GM21619 (cell line): ENCODE measurements around the gene SYT1.
"Not testable (repeated sequence)": the region's sequence is repeated elsewhere in the genome, so short reads cannot be mapped to it uniquely, and the experiment has no call there.

Experiments used
- ATAC-seq: cut with Tn5 transposase; IDR thresholded peaks from one replicate; pipeline ENCODE4 v1.9.1; 2021; ENCODE audit not compliant: unreplicated experiment

Gene SYT1

GRCh38 chr12:78966926-78967325, 102.4 kb downstream of the SYT1 start:
- ATAC-seq = no peak

DNA sequence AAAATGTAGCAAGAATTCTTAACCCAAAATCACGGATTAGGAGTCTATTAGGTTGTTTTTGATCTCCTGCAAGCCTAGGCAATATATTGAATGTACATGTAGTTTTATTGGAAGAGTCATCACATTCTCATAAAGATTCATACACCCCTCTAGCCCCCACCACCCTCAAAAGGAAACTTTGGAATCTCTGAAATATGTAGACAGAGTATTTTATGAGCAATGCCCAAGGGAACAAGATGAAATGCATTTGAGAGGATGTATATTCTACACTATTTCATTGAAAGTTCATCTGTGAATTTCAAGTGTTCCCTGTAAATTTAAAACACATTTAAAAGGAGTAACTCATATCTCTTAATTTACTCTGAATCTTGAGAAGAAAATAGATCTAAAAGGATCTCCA, 103.7 kb downstream of the SYT1 start:
- no peak for ATAC-seq

DNA sequence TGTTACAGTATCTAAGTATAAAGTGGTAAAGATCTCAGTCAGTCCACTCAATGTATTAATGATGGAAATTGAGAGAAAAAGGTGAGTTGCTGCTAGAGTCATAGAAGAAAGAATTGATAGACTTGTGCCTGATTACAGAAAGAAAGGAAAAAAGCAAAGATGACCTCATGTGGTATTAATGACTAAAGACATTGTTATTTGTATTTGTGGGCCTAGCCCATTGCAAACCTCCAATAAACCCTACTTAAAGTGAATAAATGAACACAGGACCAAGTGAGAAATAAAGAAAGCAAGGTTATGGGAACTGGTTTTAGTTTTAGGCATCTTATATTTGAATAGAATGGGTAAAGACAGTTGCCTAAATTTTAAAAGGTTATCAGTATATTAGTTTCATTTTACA, 105.5 kb downstream of the SYT1 start:
- no peak for ATAC-seq

- no peak for ATAC-seq
Observed at GRCh38 chr12:78977304-78977867, 112.8 kb downstream of the SYT1 start.

- no peak for ATAC-seq
Observed at GRCh38 chr12:78994168-78994791, 129.7 kb downstream of the SYT1 start.

- no peak for ATAC-seq
Observed at GRCh38 chr12:79000501-79000900, 135.9 kb downstream of the SYT1 start.

DNA sequence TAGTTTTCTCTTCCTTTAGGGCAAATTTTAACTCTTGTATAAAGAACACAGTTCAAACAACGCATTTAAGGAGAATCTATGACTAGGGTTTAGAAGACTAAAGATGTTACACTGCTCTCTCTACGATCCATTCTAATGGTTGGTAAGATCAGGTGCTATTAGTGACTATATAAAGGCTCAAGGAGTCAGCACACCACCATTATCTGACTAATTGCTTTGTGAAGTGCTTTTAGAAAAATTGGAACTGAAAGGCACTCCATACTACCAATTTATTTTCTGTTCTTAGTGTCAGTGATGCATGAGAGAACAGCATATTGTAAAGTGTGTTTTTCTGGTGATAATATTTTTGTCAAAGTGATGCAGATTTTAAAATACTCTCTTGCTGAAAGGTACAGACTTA, 136.8 kb downstream of the SYT1 start:
- ATAC-seq = no peak

DNA sequence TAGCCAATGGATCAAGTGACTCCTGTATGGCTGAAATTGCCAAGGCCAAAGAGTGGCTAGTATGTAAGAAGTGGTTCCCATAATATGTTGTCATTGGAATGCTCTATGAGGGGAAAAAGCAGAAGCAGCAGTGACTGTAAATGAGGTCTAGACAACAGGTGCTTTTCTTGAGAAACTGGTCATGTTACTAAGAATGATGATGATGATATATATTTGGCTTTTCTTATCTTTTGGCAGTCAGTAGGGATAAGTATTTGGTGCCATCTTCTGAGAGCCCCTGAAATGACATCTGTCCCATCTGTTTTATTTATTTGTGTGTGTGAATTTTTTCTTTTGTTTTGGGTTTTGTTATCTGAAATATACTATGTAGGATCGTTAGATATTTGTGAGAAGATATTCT, 141.7 kb downstream of the SYT1 start:
- no peak for ATAC-seq

- ATAC-seq = no peak
Observed at GRCh38 chr12:79008591-79008990, 144.0 kb downstream of the SYT1 start.

- ATAC-seq = no peak
Observed at GRCh38 chr12:79012636-79013035, 148.1 kb downstream of the SYT1 start.

DNA sequence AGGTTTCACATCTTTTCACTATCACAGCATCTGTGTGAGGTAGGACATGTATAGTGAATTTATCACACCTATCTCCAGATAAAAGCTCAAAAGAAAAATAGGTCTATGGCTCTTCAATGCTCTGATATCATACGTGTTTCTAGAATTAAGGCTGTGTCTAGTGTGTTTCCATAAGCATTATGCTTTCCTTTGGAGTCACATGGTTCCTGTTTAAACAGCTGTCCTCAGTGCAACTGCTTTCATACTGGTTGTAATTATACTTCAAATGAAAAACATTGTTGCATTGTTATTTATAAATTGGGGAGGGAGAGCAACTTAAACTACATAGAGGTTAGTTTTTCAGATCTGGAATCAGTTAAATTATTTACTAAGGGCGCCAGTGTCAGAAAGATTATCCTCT, 151.6 kb downstream of the SYT1 start:
- no peak for ATAC-seq

DNA sequence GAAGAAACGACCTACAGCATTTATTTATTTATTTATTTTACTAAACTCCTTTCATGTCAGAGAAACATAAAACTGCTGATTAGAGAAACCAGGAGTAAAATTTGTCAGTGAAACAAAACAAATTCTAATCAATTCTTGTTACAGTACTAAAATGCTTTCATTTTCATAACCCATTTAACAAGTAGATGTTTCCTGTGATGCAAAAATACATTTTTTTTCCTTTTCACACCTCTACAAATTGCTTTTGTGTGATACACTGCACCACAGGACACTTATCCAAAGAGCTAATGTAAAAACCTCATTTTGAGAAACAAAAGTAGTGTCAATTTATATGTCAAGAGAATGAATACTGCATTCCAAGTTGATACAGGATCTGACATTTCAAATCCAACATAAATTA, 155.1 kb downstream of the SYT1 start:
- peak; percentile 78 for ATAC-seq

DNA sequence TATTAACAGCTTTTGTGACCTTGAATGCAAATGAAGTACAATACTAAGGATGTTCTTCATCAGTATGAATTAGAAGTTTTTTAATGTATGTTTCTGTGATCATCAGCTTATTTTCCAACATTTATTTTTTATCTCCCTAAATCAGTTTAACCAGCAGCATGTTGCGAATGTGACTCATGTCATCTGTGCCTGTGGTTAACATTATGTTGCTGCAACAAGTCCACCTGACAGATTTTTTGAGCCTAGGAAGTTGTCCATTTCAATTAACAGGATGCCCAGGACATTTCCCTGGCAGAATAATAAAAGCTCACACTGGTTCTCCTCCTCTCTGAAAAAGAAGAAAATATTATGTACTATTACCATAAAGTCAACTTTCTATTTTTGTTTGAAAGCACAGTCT, 155.5 kb downstream of the SYT1 start:
- peak; percentile 29 for ATAC-seq

DNA sequence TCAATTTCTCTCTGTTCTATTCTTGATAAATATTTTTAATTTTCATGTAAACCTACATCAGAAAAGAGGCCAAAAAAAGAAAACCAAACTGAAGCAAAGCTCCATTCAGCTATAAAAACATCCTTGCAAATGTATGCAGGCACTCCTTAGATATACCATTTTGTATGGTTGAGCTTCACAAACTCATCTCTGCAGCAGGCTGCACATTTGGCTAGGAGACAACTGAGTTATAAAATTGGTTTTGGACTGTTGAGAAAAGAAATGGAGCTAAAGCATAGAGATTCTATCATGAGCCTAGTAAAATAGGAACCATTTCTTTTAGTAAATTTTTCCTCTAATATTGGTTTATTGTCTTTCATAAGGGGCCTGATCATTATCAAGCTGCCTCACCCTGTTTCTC, 156.4 kb downstream of the SYT1 start:
- ATAC-seq = no peak

- no peak for ATAC-seq
Observed at GRCh38 chr12:79023261-79023660, 158.7 kb downstream of the SYT1 start.

DNA sequence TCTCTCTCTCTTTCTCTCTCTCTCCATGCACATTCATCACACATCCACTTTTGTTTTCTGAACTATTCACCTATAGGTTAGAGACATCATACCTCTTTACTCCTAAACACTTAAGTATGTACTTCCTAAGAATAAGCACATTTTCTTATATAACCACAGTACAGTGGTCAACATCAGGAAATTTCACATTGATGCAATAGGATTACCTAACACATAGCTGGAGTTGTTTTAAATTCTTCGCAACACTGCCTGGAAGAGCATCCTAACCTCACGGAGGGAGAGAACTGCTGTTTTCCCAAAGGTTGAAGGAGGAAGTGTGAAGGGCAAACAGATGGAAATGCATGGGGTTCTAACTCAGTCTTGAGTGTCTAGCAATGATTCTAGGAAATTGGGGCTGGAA, 159.2 kb downstream of the SYT1 start:
- no peak for ATAC-seq

- ATAC-seq = no peak
Observed at GRCh38 chr12:79033788-79034187, 169.2 kb downstream of the SYT1 start.

DNA sequence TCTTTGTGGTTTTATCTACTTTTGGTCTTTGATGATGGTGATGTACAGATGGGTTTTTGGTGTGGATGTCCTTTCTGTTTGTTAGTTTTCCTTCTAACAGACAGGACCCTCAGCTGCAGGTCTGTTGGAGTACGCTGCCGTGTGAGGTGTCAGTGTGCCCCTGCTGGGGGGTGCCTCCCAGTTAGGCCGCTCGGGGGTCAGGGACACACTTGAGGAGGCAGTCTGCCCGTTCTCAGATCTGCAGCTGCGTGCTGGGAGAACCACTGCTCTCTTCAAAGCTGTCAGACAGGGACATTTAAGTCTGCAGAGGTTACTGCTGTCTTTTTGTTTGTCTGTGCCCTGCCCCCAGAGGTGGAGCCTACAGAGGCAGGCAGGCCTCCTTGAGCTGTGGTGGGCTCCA, 180.2 kb downstream of the SYT1 start:
- ATAC-seq = not testable (repeated sequence)

- ATAC-seq = not testable (repeated sequence)
Observed at GRCh38 chr12:79045149-79045703, 180.7 kb downstream of the SYT1 start.

DNA sequence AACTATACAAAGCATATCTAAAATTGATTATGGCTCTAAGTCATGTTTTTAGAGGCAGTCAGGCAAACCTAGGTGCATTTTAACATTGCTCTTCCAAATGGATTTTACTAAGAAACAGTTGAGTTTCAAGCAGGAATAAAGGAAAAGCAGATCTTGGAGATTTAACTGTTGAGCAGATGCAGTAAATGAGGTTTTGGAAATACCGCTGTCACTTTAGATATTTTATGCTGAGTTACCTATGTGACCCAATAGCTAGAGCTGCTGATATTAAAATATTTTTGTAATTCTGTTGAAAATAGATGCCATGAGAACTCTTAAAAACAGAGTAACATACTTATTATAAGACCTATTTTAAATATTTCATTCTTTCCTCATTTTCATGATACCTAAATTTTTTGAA, 181.4 kb downstream of the SYT1 start:
- no peak for ATAC-seq

- ATAC-seq = no peak
Observed at GRCh38 chr12:79048962-79049361, 184.4 kb downstream of the SYT1 start.

- no peak for ATAC-seq
Observed at GRCh38 chr12:79053394-79053793, 188.8 kb downstream of the SYT1 start.
